ENCODE measurements around the gene MKNK1.

The MKNK1 gene

DNA sequence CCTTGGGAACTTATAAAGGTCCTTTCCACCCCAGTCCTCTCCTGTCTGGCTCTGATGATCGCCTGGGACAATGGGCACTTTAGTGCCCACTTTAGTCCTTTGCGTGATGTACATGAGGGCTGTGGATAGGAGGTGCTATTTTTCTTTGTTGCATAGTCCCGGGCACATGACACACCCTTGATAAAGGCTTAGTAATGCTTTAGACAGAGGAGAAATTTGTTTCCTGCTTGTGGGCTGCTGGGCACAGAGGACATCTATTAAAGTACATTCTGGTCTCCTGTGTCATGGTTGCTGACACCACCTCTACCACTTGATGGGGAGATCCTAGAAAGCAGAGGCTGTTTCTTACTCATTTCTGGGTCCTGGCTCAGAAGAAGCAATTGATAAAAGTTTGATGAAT lies 47.2 kb downstream of the MKNK1 start:
- DNase-seq (ENCODE audit: insufficient read length, low spot score) (no peak), FAIRE-seq (no peak)
- TF ChIP-seq POU2F2 (IDR thresholded peaks at IDR 0.05; ENCODE audit: low read depth, low read length) (no peak), POLR2AphosphoS5 (IDR thresholded peaks at IDR 0.05; ENCODE audit: low read depth, low read length) (no peak), POLR2A (IDR thresholded peaks at IDR 0.05; ENCODE audit: low read depth, low read length) (no peak), SPI1 (IDR thresholded peaks at IDR 0.05; ENCODE audit: low read depth, low read length) (no peak), PAX5 (IDR thresholded peaks at IDR 0.05; ENCODE audit: insufficient read depth, low read length, severe bottlenecking) (no peak), TAF1 (IDR thresholded peaks at IDR 0.05; ENCODE audit: low read depth, low read length) (no peak)

DNA sequence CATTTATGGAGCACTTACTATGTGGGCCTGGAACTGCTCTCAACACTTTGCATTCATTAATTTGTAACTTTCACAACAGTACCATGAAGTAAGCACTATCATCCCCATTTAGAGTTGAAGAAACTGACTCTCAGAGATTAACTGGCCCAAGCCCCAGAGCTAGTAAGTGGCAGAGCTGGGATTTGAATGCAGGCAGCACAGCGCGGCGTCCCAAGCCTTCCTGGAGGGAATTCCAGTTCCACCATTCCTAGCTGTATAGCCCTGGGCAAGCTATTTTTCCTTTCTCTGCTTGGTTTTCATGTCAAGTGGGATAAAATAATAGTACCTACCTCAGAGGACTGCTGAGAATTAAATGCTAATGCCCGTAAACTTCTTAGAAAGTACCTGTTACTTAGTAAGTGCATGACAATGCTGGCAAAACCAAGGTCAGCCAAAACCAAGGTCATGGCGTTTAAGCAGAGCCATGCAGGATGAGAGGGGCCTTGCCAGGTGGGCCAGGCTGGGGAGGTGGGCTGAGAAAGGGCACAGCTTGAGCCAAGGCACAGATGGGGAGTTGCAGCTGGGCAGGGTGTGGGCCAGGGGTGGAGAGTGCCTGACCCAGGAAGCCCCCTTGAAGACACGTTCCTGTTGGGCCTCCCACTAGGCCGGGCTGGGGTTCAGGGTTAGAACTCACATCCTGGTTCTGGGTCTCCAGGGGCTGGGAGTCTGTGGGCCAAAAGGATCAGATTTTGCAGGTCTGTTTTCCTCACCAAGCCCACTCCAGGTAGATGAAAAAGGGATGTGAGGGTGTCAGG lies 48.0 kb downstream of the MKNK1 start:
- FAIRE-seq: no peak
- TF ChIP-seq SPI1 (IDR thresholded peaks at IDR 0.05; ENCODE audit: low read depth, low read length) (no peak), POLR2A (IDR thresholded peaks at IDR 0.05; ENCODE audit: low read depth, low read length) (no peak), POU2F2 (IDR thresholded peaks at IDR 0.05; ENCODE audit: low read depth, low read length) (no peak), TAF1 (IDR thresholded peaks at IDR 0.05; ENCODE audit: low read depth, low read length) (no peak)
- DNase-seq (ENCODE audit: insufficient read length, low spot score): no peak

DNA sequence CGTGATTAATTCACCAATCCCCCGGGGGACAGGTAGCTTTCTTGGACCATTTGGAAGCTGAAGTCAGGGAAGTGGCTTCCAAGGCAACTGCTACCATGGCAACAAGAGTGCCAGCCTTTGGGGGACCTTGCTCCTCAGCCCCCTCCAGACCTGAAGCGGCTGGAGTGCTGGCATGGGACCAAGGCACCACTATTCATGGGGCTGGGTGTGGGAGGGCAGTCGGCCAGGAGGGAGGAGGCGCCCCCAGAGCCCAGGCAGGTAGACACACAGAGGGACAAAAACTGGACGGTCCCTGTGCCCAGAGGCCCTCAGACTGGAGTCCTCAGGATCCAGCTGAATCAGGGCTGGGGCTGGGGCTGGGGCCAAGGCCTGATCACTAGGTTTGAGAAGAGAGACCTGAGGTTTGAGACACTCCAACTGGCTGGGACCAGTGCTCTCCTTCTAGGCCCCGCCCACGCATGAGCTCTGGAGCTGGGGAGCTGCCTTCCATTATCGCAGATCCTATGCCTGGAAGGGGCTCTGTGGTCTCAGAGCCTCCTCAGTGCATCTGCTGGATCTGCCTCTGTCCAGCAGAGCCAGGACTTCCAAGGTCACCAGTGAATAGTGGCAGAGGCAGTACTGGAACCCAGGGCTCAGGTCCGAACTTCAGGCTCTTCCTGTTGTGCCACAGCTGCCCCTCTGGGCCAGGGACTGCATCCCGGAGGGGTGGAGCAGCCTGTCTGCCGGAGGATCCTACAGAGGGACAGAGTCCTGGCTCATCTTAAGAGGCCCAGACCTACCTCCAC lies 49.3 kb downstream of the MKNK1 start:
- DNase-seq (ENCODE audit: insufficient read length, low spot score) (no peak), FAIRE-seq (no peak)
- no peak for TF ChIP-seq TAF1 (IDR thresholded peaks at IDR 0.05; ENCODE audit: low read depth, low read length)
- TF ChIP-seq POLR2A (IDR thresholded peaks at IDR 0.05; ENCODE audit: low read depth, low read length): no peak
- TF ChIP-seq POLR2AphosphoS5 (IDR thresholded peaks at IDR 0.05; ENCODE audit: low read depth, low read length): no peak
- TF ChIP-seq POU2F2 (IDR thresholded peaks at IDR 0.05; ENCODE audit: low read depth, low read length): no peak
- no peak for TF ChIP-seq SPI1 (IDR thresholded peaks at IDR 0.05; ENCODE audit: low read depth, low read length)
- no peak for TF ChIP-seq PAX5 (IDR thresholded peaks at IDR 0.05; ENCODE audit: insufficient read depth, low read length, severe bottlenecking)

DNA sequence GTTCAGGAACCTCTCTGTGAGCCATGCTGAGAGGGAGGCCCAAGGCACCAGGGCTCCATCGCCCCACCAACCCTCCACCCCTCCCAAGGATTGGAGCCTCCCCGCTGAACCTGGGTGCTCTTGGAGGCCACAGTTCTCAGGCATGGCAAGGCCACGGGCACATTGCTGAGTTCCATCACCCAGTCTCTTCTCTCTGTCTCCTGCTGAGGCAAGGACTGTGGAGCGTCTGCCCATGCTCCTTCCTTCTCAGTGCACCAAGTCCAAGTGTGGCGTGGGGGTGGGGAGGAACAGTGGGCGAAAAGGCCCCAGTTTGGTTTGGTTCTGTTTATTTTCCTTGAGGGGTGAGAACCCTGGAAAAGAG lies 49.9 kb downstream of the MKNK1 start:
- FAIRE-seq: no peak
- TF ChIP-seq PAX5 (IDR thresholded peaks at IDR 0.05; ENCODE audit: insufficient read depth, low read length, severe bottlenecking): no peak
- no peak for TF ChIP-seq POLR2A (IDR thresholded peaks at IDR 0.05; ENCODE audit: low read depth, low read length)
- TF ChIP-seq POLR2AphosphoS5 (IDR thresholded peaks at IDR 0.05; ENCODE audit: low read depth, low read length): no peak
- no peak for DNase-seq (ENCODE audit: insufficient read length, low spot score)

DNA sequence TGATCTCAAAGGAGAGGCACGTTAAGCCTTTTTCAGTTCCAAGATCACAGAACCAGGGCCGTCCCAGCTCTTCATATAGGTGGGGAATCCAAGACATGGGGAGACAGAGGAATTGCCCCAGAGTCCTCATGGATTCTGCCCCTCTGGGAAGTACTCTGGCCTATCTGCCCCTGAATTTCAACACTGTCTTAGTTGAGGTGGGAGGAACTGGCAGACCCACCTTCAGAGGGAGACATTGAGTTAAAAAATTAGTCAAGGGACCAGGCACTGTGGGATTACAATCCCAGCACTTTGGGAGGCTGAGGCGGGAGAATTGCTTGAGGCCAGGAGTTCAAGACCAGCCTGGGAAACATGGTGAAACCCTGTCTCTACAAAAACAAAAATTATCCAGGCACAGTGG lies 50.6 kb downstream of the MKNK1 start:
- TF ChIP-seq TAF1 (IDR thresholded peaks at IDR 0.05; ENCODE audit: low read depth, low read length): no peak
- TF ChIP-seq POU2F2 (IDR thresholded peaks at IDR 0.05; ENCODE audit: low read depth, low read length): no peak
- no peak for TF ChIP-seq PAX5 (IDR thresholded peaks at IDR 0.05; ENCODE audit: insufficient read depth, low read length, severe bottlenecking)
- TF ChIP-seq POLR2A (IDR thresholded peaks at IDR 0.05; ENCODE audit: low read depth, low read length): no peak
- no peak for TF ChIP-seq SPI1 (IDR thresholded peaks at IDR 0.05; ENCODE audit: low read depth, low read length)
- TF ChIP-seq POLR2AphosphoS5 (IDR thresholded peaks at IDR 0.05; ENCODE audit: low read depth, low read length): no peak
- FAIRE-seq (no peak), DNase-seq (ENCODE audit: insufficient read length, low spot score) (no peak)

DNA sequence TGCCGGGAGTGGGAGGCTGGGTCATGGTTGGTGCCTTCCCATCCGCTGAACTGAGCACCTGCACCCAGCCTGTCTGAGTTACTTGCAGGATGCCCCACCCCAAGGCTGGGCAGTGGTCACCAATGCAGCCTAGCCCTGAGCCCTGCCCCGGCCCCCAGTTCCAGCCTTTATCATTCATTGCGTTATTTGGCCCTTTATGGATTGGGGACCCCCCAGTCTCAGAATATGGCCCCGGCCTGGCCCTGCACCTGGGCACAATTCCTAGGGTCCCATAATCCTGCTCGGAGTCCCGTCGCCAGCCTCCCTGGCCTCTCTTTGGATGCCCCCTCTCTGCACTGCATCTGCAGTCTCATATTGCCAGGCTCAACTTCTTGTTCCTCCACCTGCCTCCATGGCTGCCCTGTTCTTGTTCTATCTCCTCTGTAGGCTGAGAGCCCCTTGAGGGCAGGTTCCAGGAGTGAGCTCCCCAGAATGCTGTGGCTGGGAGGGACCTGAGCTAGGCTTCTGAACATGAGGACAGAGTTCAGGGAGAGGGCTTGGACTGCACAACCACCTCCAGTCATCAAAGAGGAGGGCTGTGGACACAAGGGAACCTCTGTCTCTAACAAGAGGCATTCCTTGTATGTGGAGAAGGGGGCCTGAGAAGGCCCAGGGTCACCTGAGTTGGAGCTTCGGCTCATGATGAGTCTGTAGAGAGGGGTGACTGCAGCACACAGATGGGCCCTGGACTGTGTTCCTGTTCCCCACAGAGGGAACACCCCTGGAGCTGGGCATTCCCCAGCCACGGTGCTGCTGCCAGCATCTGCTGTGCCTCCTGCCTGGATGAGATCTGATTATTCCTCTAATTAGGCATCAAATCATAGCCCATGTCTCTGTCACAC lies 51.5 kb downstream of the MKNK1 start:
- TF ChIP-seq SPI1 (IDR thresholded peaks at IDR 0.05; ENCODE audit: low read depth, low read length): no peak
- no peak for FAIRE-seq
- no peak for DNase-seq (ENCODE audit: insufficient read length, low spot score)

DNA sequence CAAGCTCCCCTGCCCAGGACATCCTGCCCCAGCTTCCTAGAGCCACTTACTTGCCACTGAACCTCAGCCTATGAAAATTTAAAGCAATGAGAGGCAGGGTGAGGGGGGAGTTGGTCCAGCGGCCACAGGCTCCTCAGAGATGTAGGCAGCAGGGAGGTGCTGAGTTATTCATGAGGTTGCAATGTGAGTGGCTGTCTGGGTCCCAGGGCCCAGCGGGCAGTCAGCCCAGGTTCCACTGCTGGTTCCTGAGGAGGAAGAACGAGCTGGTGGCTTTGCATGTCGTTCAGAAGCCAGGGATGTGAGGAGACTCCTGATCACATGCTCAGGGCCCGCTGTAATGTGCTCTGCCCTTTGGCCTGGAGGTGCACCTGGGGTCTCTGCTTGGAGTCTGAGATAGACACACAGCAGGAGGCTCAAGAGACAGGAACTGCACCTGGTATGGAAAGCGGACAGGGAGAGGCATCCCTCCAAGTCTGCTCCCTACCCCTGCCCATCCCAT lies 52.4 kb downstream of the MKNK1 start, which contains the start of gene KNCN:
TSS of gene KNCN (minus strand) at position 51 of the 499 bp plus-strand sequence. CDS start 432 bp downstream, outside the sequence.
- DNase-seq (ENCODE audit: insufficient read length, low spot score) (no peak), FAIRE-seq (no peak)
- no peak for TF ChIP-seq TAF1 (IDR thresholded peaks at IDR 0.05; ENCODE audit: low read depth, low read length)
- TF ChIP-seq POU2F2 (IDR thresholded peaks at IDR 0.05; ENCODE audit: low read depth, low read length): no peak
- no peak for TF ChIP-seq POLR2A (IDR thresholded peaks at IDR 0.05; ENCODE audit: low read depth, low read length)
- no peak for TF ChIP-seq PAX5 (IDR thresholded peaks at IDR 0.05; ENCODE audit: insufficient read depth, low read length, severe bottlenecking)
- no peak for TF ChIP-seq POLR2AphosphoS5 (IDR thresholded peaks at IDR 0.05; ENCODE audit: low read depth, low read length)
- TF ChIP-seq SPI1 (IDR thresholded peaks at IDR 0.05; ENCODE audit: low read depth, low read length): no peak

DNA sequence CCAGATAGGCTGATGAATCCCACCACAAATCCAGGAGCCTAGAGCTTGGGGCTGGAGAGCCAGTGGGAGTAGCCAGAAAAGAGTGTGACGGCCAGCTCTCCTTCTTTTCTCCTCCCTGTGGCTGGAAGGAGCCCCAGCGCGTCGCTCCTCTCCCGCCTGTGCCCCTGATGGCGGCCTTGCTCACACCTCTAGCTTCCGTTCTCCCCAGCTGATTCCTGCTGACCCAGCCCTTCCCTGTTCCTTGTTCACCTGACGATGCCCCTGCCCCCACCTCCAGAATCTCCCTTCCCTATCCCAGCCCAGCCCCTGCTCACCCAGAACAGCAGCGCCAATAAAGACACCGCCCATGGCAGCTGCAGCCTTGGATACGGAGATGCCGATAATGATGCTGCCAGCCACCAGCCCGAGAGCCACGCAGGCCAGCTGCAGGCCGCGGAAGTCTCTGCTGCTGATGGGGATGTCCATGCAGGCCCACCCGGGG lies 53.3 kb downstream of the MKNK1 start:
- DNase-seq (ENCODE audit: insufficient read length, low spot score): no peak
- no peak for TF ChIP-seq POLR2AphosphoS5 (IDR thresholded peaks at IDR 0.05; ENCODE audit: low read depth, low read length)
- FAIRE-seq: no peak
